Endothelial cell of umbilical vein (primary cell): Measurements from ENCODE around the gene DUSP2. TPM values are rescaled to one million over a fixed set of nuclear protein-coding genes. Genes with fewer than 3 reads are reported as not detected.

ENCODE experiments used
- BruUV-seq: library from RNA; stranded (reverse); fragments of 400-500 nt; replicated peaks from 2 replicates; lab custom pipeline; 2021; lab: Mats Ljungman, UMichigan
- CTCF ChIA-PET: fragments of 300-600, 350-600 bp; sonication (Branson Sonifier 250); formaldehyde crosslinking; loops from one replicate; lab custom pipeline; 2021; ENCODE audit warnings: antibody characterized with exemption, inconsistent platforms; lab: Charles Lee
- POLR2A ChIA-PET: fragments of 300-600, 350-600 bp; sonication (Branson Sonifier 250); formaldehyde crosslinking; loops from one replicate; lab custom pipeline; 2021; ENCODE audit warnings: antibody characterized with exemption, inconsistent platforms; lab: Charles Lee
- DNase-seq: peaks from one replicate; pipeline ENCODE4 v3.0.0-alpha.2; 2011; ENCODE audit warnings: low read depth, low spot score
- FAIRE-seq: peaks from 2 replicates; lab custom pipeline; 2011; peaks lifted over from hg19 to GRCh38; lab: Jason Lieb, UNC
- H2AFZ ChIP-seq: 2 replicates; pipeline ENCODE4 v1.6.0; 2012; ENCODE audit warnings: low read depth, low read length, control low read depth, inconsistent platforms
- H3K27ac ChIP-seq: 2 replicates; pipeline ENCODE4 v1.5.1; 2011; ENCODE audit warnings: low read depth, mild to moderate bottlenecking, control low read depth, low read length, moderate library complexity; ENCODE audit not compliant: insufficient read depth
- H3K27me3 ChIP-seq, 2 experiments: 2 replicates each; pipeline versions ENCODE4 v1.6.0 to v1.6.1; 2011; ENCODE audit warnings: low read length in 2 of 2, mixed read lengths in 1 of 2; ENCODE audit not compliant: control insufficient read depth in 2 of 2, insufficient read depth in 2 of 2
- H3K36me3 ChIP-seq, 2 experiments: 2 replicates in 1 of 2; 3 replicates in 1 of 2; pipeline ENCODE4 v1.5.1; 2011; ENCODE audit warnings: low read length in 2 of 2, mild to moderate bottlenecking in 1 of 2, moderate library complexity in 1 of 2; ENCODE audit not compliant: control insufficient read depth in 2 of 2, insufficient read depth in 2 of 2; ENCODE audit errors: extremely low read depth in 1 of 2
- H3K4me1 ChIP-seq: 3 replicates; pipeline ENCODE4 v1.5.1; 2011; ENCODE audit warnings: mild to moderate bottlenecking, low read length; ENCODE audit not compliant: control insufficient read depth, insufficient read depth; ENCODE audit errors: extremely low read depth
- H3K4me2 ChIP-seq: 2 replicates; pipeline ENCODE4 v1.6.1; 2011; ENCODE audit warnings: low read length, control low read depth, mixed read lengths; ENCODE audit not compliant: insufficient read depth
- H3K4me3 ChIP-seq, 3 experiments: fragments of 200-600 bp in 1 of 3; sonication (generic), shearing (Covaris generic) in 1 of 3; replicated peaks in 1 of 3; 2 replicates each; pipeline ENCODE4 v1.5.1; 2011 to 2016; ENCODE audit warnings: control low read depth in 3 of 3, low read length in 3 of 3, mild to moderate bottlenecking in 2 of 3, inconsistent platforms in 1 of 3, low read depth in 1 of 3, moderate library complexity in 1 of 3; ENCODE audit not compliant: insufficient read depth in 1 of 3
- H3K79me2 ChIP-seq: 2 replicates; pipeline ENCODE4 v1.6.0; 2012; ENCODE audit warnings: low read length, inconsistent platforms; ENCODE audit not compliant: control insufficient read depth, insufficient read depth
- H3K9ac ChIP-seq: replicated peaks from 2 replicates; pipeline ENCODE3; 2011; ENCODE audit warnings: low read length, control low read depth; ENCODE audit not compliant: insufficient read depth; ENCODE audit errors: extremely low read depth
- H3K9me1 ChIP-seq: replicated peaks from 3 replicates; pipeline ENCODE4 v1.6.0; 2011; ENCODE audit warnings: mild to moderate bottlenecking, low read length; ENCODE audit not compliant: control insufficient read depth, insufficient read depth; ENCODE audit errors: extremely low read depth
- H3K9me3 ChIP-seq: replicated peaks from 2 replicates; pipeline ENCODE4 v1.5.1; 2012; ENCODE audit warnings: low read length, inconsistent platforms; ENCODE audit not compliant: control insufficient read depth, insufficient read depth
- H4K20me1 ChIP-seq: replicated peaks from 2 replicates; pipeline ENCODE3; 2011; ENCODE audit warnings: mild to moderate bottlenecking, low read length; ENCODE audit not compliant: control insufficient read depth, insufficient read depth; ENCODE audit errors: extremely low read depth
- EZH2 ChIP-seq: IDR thresholded peaks from 2 replicates; pipeline ENCODE4 v1.6.1; 2012; ENCODE audit warnings: borderline replicate concordance, low read depth, mild to moderate bottlenecking, moderate library complexity, low read length, inconsistent platforms; ENCODE audit not compliant: severe bottlenecking
- GATA2 ChIP-seq: IDR thresholded peaks from 2 replicates; pipeline ENCODE4 v1.7.0; 2011; ENCODE audit warnings: low read depth, mild to moderate bottlenecking, moderate library complexity, mixed read lengths, low read length; ENCODE audit not compliant: insufficient read length, insufficient read depth
- JUN ChIP-seq: IDR thresholded peaks from 2 replicates; pipeline ENCODE4 v1.6.1; 2011; ENCODE audit warnings: borderline replicate concordance, low read depth; ENCODE audit not compliant: insufficient read length, insufficient read depth
- MYC ChIP-seq: IDR thresholded peaks from one replicate; pipeline ENCODE4 v1.6.1; 2011; ENCODE audit warnings: mild to moderate bottlenecking, low read depth, low read length
- POLR2AphosphoS5 ChIP-seq: IDR thresholded peaks from 2 replicates; pipeline ENCODE4 v1.6.1; 2012; ENCODE audit warnings: low read depth, mild to moderate bottlenecking, control low read depth, low read length, moderate library complexity; ENCODE audit not compliant: insufficient read depth
- dilution Hi-C: fragments of 300-500 bp; cut with MboI; formaldehyde crosslinking; loops from one replicate; pipeline ENCODE4 v1.15.0; 2019; ENCODE audit warnings: low sequenced_read_pairs; ENCODE audit not compliant: extremely low pct_ligation_motif_present
- intact Hi-C: fragments of 100-400 bp; cut with micrococcal nuclease; formaldehyde crosslinking; loops from one replicate; pipeline ENCODE4 v1.10.0; 2022
- polyA plus RNA-seq, 4 experiments: library from polyadenylated mRNA; depleted of rRNA in 3 of 4; stranded (reverse) in 3 of 4; unstranded in 1 of 4; fragments of >200 nt; gene quantifications; 2 replicates each; pipeline versions ENCODE4 v1.2.1 to v1.2.3, GENCODE V29; 2011 to 2012; ENCODE audit warnings: missing spikeins in 1 of 4
- total RNA-seq: library from RNA; stranded (reverse); gene quantifications from 2 replicates; pipeline ENCODE4 v1.2.3, GENCODE V29; 2021
- TF ChIP-seq, protein P1 (sequence below): IDR thresholded peaks from 2 replicates; pipeline ENCODE4 v1.6.1; 2011; ENCODE audit not compliant: insufficient read depth, insufficient read length

DUSP2 gene
- total and polyA plus RNA-seq, 2 donors (not counting 3 experiments of a cell fraction or from before 2014, with no cell fraction given): 0.33 TPM

DNA sequence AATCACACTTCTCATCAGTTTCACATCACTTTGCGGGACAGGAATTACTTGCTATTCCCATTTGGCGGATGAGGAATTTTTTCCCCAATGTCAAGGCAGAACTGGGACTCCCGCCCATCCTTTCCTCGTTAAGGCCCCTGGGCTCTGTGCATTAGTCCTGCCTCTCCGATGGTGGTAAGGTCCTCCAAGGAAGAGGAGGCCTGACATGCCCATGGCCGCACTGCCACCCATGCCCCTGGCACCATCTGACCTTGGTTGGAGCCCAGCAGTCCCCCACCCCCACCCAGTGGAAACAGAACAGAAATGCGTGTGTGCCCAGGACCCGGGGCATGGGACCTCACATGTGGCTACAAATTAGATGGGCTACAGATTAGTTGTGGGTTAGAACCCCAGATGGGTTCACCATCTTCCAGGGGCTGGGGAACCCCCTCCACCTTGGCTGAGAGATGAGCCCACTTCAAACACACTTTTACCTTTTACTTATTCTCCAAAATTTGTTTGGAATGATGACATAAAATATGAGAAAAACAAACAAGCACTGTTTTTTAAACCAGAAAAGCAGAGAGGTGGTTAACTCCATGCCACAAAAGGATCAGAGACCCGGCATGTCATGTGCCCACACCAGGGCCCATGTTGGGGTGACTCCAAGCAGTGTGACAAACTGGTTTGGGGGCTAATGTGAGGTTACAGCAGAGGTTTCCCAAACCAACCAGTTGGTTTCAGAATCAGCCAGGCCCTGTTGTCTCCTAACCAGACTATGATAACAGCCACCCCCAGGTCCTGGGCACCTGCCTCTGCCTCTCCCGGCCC is 11.0 kb upstream of the DUSP2 start:
- no peaks in the 10 kb centered on the region for H3K9me1 ChIP-seq
- H3K27me3 ChIP-seq: peaks cover 0 to 6% of the 10 kb centered on the region in 2 experiments
- no peak overlapping the region for H3K27ac ChIP-seq
- H3K9me3 ChIP-seq: no peaks in the 10 kb centered on the region
- CTCF ChIA-PET: interaction anchor here (4.0 to 6.3 kb wide), 2 partner anchors 19 kb away, joined by 23 to 26 read pairs; no protein-coding TSS in a partner anchor
- H3K4me3 ChIP-seq: no peak overlapping the region
- no peak for TF ChIP-seq GATA2
- no peak for TF ChIP-seq JUN
- no peak for TF ChIP-seq POLR2AphosphoS5
- TF ChIP-seq EZH2: no peak
- TF ChIP-seq MYC: no peak
- TF ChIP-seq, protein P1, sequence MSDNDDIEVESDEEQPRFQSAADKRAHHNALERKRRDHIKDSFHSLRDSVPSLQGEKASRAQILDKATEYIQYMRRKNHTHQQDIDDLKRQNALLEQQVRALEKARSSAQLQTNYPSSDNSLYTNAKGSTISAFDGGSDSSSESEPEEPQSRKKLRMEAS: no peak
- no peak overlapping the region for H3K9ac ChIP-seq
- BruUV-seq: no TSS peak
- no peak overlapping the region for H2AFZ ChIP-seq
- H3K79me2 ChIP-seq: no peaks in the 10 kb centered on the region
- DNase-seq: no peak
- dilution Hi-C loops: no loop called here
- H4K20me1 ChIP-seq: no peaks in the 10 kb centered on the region
- no peaks in the 10 kb centered on the region for H3K4me1 ChIP-seq
- FAIRE-seq: no peak
- H3K36me3 ChIP-seq: no peaks in the 10 kb centered on the region
- intact Hi-C loops: no loop called here
- H3K4me2 ChIP-seq: no peak overlapping the region
- POLR2A ChIA-PET: interaction anchor here (0.6 kb wide), 1 partner anchor 85 kb away, joined by 6 read pairs; no protein-coding TSS in a partner anchor
